CD8-positive, alpha-beta memory T cell (primary cell): ENCODE data around the gene ANKRD55. TPM values are rescaled to one million over a fixed set of nuclear protein-coding genes. Genes with fewer than 3 reads are reported as not detected.

Experiments
- polyA plus RNA-seq: library from polyadenylated mRNA; unstranded; fragments of 300-500 nt; fragmentation: Illumina TruSeq; gene quantifications from one replicate; pipeline ENCODE4 v1.2.3, GENCODE V29; 2021
- total RNA-seq, 2 experiments: library from RNA; stranded (reverse); gene quantifications; one replicate each; pipeline ENCODE4 v1.2.3, GENCODE V29; 2021

The ANKRD55 gene
- total and polyA plus RNA-seq, 3 experiments from 2014 or later = not detected

Other genes with a start within 250 kb of the ANKRD55 start
- gene IL6ST, start 238.4 kb downstream of the ANKRD55 start, total RNA-seq = 10 to 100 TPM; 52.2 to 60.0 TPM
- 18.1 TPM for gene IL6ST, start 238.4 kb downstream of the ANKRD55 start, polyA plus RNA-seq